ENCODE results near the gene RASA3. TPM values are rescaled to one million over a fixed set of nuclear protein-coding genes. Genes with fewer than 3 reads are reported as not detected.
A peak's percentile ranks its signal among the peaks of the same experiment; 100 is the strongest.

The RASA3 gene
- total and polyA plus RNA-seq, 2 of the 4 experiments (the other 2 are of a cell fraction) = 21.0 to 31.4 TPM

DNA sequence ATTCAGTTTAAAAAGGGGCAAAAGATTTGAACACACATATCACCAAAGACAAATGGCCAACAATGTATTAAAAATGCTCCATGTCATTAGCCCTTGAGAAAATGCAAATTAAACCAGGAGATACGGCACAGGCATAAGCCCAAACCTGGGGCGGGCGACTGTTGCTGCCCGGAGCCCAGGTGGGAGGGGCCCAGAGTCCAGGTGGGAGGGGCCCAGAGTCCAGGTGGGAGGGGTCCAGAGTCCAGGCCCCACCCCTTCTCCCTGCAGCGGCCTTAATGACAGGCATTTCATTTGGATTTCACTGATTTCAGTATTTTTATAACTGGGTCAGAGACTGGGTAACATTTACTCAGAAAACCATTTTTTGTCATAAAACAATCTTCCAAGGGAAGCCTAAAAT is 78.2 kb downstream of the RASA3 start:
- TF ChIP-seq MXI1 (IDR thresholded peaks at IDR 0.05; ENCODE audit: borderline replicate concordance, low read depth, low read length) = no peak
- TF ChIP-seq RFX5 (IDR thresholded peaks at IDR 0.05; ENCODE audit: low read depth, low read length) = no peak
- TF ChIP-seq MAZ (IDR thresholded peaks at IDR 0.05; ENCODE audit: borderline replicate concordance, low read depth, low read length) = no peak
- TF ChIP-seq RAD21 (IDR thresholded peaks at IDR 0.05; ENCODE audit: low read length) = no peak
- TF ChIP-seq, protein P1, sequence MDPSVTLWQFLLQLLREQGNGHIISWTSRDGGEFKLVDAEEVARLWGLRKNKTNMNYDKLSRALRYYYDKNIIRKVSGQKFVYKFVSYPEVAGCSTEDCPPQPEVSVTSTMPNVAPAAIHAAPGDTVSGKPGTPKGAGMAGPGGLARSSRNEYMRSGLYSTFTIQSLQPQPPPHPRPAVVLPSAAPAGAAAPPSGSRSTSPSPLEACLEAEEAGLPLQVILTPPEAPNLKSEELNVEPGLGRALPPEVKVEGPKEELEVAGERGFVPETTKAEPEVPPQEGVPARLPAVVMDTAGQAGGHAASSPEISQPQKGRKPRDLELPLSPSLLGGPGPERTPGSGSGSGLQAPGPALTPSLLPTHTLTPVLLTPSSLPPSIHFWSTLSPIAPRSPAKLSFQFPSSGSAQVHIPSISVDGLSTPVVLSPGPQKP (IDR thresholded peaks at IDR 0.05; ENCODE audit: borderline replicate concordance, low read depth, low read length) = no peak
- TF ChIP-seq, protein P2, sequence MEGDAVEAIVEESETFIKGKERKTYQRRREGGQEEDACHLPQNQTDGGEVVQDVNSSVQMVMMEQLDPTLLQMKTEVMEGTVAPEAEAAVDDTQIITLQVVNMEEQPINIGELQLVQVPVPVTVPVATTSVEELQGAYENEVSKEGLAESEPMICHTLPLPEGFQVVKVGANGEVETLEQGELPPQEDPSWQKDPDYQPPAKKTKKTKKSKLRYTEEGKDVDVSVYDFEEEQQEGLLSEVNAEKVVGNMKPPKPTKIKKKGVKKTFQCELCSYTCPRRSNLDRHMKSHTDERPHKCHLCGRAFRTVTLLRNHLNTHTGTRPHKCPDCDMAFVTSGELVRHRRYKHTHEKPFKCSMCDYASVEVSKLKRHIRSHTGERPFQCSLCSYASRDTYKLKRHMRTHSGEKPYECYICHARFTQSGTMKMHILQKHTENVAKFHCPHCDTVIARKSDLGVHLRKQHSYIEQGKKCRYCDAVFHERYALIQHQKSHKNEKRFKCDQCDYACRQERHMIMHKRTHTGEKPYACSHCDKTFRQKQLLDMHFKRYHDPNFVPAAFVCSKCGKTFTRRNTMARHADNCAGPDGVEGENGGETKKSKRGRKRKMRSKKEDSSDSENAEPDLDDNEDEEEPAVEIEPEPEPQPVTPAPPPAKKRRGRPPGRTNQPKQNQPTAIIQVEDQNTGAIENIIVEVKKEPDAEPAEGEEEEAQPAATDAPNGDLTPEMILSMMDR (conservative IDR thresholded peaks at IDR 0.05; ENCODE audit: low read depth, low read length) = no peak
- TF ChIP-seq BHLHE40 (IDR thresholded peaks at IDR 0.05; ENCODE audit: low read depth, low read length) = no peak
- TF ChIP-seq RCOR1 (IDR thresholded peaks at IDR 0.05; ENCODE audit: insufficient replicate concordance, low read length) = no peak
- no peak for TF ChIP-seq FOS (IDR thresholded peaks at IDR 0.05; ENCODE audit: low read depth, low read length)
- TF ChIP-seq POLR2A (IDR thresholded peaks at IDR 0.05; ENCODE audit: low read depth, low read length) = no peak
- no peak for TF ChIP-seq CHD1 (IDR thresholded peaks at IDR 0.05; ENCODE audit: low read depth, low read length)
- BruUV-seq (replicated peaks) = no TSS peak
- Histone ChIP-seq H3K14ac (replicated peaks; ENCODE audit: low read depth, low read length) (no peak overlapping the region), H2AFZ (replicated peaks; ENCODE audit: low read length, poor library complexity) (no peak overlapping the region), H4K5ac (ENCODE audit: low read depth, low read length) (no peak overlapping the region), H4K8ac (ENCODE audit: low read depth in 2 of 2, low read length in 2 of 2) (no peak overlapping the region), H3K36me3 (ENCODE audit: control insufficient read depth, insufficient read depth, low read length) (peaks cover 44% of the 10 kb centered on the region), H3K9ac (ENCODE audit: low read depth, low read length) (no peak overlapping the region), H2BK20ac (ENCODE audit: low read depth, low read length) (no peak overlapping the region), H3K9me1 (ENCODE audit: insufficient read depth, low read length) (peaks cover 21% of the 10 kb centered on the region), H3K79me1 (ENCODE audit: low read depth in 1 of 2, low read length in 2 of 2) (peaks cover 26 to 90% of the 10 kb centered on the region in 2 experiments), H2AK9ac (replicated peaks; ENCODE audit: low read depth, low read length, poor library complexity) (no peak overlapping the region), H3K23ac (ENCODE audit: low read depth, low read length) (no peak overlapping the region), H3K4me2 (ENCODE audit: low read depth, low read length) (no peak overlapping the region), H3K9me3 (ENCODE audit: control insufficient read depth, insufficient read depth, low read length) (no peaks in the 10 kb centered on the region), H3K4ac (ENCODE audit: low read depth, low read length) (no peak overlapping the region), H2AK5ac (ENCODE audit: low read depth, low read length) (no peak overlapping the region), H3K27me3 (ENCODE audit: control insufficient read depth, insufficient read depth, low read length) (no peaks in the 10 kb centered on the region), H3K4me1 (ENCODE audit: control insufficient read depth, insufficient read depth, low read length) (peaks cover 6% of the 10 kb centered on the region), H3K27ac (ENCODE audit: insufficient read depth, low read length) (no peak overlapping the region), H4K20me1 (ENCODE audit: insufficient read depth, low read length) (peaks cover 71% of the 10 kb centered on the region), H4K91ac (ENCODE audit: insufficient read depth, low read depth, low read length) (no peak overlapping the region), H3K56ac (ENCODE audit: extremely low read depth, insufficient read depth, low read length) (no peak overlapping the region), H3K4me3 (ENCODE audit: insufficient read depth, low read depth, low read length) (no peak overlapping the region), H2BK5ac (ENCODE audit: low read depth, low read length, poor library complexity, severe bottlenecking) (no peak overlapping the region), H2BK120ac (ENCODE audit: low read depth, low read length) (no peak overlapping the region), H3K18ac (ENCODE audit: low read depth, low read length) (no peak overlapping the region), H2BK15ac (ENCODE audit: low read depth, low read length) (no peak overlapping the region)
- in situ Hi-C loops (cut with MboI; ENCODE audit: low sequenced_read_pairs) = no loop called here
- no CpG with 5 or more reads among the region's 5 CpGs for WGBS, 2 experiments (ENCODE audit: extremely low coverage in 2 of 2, insufficient read length in 1 of 2)
- intact Hi-C loops (cut with micrococcal nuclease) = no loop called here
- DNase-seq (no peak), ATAC-seq (ENCODE audit: low read depth) (0 out of 2 replicates have a peak, but pooled peaks have one; percentile 47)
- ChIA-PET CTCF (no interaction called here), POLR2A (ENCODE audit: unreplicated experiment) (no interaction called here)
- dilution Hi-C loops (cut with HindIII; ENCODE audit: low sequenced_read_pairs, unreplicated experiment) = no loop called here

Data from IMR-90 (cell line).